HCEC 1CT (cell line): Measurements from ENCODE around the gene DGKG.
A peak's percentile ranks its signal among the peaks of the same experiment; 100 is the strongest.

Source experiments
- DNase-seq: peaks from one replicate; pipeline ENCODE4 v3.0.0-alpha.2; 2017

The DGKG gene

DNA sequence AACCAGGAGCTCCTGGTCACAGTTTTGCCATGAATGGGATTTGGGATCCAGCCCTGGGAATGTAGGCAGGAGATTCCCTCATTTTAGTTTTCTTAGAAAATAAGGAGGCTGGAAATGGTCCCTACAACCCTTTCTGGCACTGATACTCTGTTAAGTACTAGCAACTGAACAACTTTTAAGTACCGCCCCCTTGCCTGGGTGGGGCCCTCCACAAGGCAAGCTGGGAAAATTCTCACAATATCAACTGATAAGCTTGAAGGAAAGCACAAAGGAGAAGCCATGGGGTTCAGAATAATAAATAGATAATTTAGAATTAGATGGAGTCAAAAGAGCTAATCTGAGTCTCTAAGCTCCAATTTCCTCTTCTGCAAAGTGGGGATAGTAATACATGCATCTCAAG lies 4.2 kb upstream of the DGKG start:
- no peak for DNase-seq

DNA sequence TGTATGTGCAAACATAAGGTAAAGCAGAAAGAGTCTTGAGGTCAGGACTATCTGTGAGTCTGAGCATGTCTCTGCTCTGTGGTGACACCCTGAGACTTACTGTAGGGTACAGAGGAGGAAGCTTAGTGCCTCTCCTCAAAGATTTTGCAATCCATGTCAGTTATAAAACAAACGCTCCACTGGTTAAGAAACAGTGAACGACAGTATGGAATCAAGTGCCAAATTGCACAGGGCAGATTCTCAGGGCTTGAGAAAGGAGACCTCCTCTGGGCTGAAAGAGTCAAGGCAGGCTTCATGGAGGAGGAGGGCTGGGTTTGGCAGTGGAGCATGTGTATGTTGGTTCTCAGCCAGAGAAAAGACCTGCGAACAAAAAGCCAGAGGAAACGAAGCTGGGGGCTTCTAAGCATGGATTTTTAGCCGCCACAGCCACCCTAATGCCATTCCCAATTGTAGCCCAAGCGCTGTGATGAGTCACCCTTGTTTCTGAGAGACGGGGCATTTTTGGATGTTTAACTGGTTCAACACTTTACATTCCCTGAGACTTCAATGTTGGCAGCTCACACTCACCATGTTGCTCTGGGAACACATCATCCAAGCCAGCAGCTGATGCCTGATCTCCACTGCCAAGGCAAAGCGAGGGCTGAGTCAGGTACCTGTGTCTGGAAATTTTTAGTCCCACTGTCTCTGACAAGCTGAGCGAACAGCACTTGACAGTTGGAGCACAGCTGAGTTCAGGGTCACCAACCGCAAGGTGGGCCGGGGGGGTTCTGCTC lies 3.4 kb upstream of the DGKG start:
- no peak for DNase-seq

DNA sequence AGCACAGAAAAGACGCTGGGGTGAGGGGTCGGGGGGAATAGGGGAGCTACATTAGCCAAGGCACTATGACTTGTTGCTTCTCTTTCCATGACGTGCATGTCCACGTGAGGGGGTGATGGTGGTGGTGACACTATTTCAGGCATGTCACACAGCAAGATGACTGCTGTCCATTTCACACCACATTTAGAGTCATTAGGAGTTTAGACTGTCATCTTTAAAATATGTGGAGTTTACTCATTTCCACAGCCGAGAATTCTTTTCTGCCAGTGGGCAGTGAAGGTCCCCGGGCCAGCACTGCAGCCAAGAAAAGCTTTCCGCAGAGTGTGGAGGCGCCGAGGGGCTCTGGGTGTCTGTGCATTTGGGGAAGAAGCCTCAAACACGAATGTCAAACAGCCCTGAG lies 954 bp upstream of the DGKG start:
- DNase-seq: no peak

DNA sequence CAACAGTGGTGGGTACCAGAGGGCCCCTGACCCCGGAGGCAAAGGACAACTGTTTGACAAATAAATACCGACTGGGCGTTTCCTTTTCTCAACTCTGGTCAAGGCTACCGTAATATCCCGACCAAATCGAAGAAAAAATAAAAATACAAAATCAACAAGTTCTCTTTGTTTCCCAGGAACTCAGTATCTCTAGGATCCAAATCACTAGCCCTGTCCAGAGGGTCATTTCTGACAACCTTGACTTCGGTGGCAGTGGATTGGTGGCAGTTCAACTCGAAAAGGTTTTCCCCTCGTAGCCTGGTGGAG lies 456 bp upstream of the DGKG start:
- DNase-seq: no peak

DNA sequence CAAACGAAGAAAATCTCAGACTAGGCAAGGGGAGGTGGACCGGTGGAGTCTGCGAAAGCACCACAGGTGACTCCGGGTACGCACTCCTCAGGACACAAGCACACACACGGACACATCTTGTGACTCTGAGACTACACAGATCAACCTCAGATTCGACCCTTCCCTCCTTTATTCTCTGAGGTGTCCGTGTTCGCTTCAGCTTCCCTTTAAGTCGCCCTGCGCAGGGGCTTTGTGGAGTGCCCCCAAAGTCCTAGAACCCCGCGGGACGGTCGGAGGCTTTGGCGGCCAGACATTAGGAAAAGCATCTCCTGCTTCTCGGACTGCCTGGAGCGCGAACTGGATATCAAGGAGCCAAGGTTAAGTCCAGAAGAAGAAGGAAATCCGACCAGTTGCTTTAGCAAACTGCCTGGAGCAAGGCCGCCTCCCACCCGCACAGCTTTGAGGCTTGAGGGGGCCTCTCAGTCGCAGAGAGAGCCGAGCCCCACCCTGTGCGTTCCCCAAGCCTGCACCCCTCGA lies 730 bp downstream of the DGKG start:
- no peak for DNase-seq

DNA sequence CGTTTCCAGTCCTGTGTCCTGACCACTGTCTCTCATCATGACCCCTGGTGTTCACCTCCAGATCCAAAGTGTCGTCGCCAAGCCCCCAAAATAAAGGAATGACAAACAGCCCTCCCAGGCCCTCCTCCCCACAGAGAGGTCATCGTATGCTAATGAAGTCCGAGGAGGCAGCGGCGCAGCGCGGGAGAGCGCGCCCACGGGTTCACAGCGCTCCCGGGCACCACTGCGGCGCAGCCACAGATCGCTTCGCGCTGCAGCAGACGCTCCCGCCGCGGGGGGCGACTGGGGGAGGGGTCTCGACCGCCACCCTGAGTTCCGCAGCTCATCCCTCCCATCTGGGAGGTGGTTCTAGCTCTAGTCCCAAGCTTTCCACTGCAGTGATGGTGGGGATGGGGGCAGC lies 1.3 kb downstream of the DGKG start:
- no peak for DNase-seq

DNA sequence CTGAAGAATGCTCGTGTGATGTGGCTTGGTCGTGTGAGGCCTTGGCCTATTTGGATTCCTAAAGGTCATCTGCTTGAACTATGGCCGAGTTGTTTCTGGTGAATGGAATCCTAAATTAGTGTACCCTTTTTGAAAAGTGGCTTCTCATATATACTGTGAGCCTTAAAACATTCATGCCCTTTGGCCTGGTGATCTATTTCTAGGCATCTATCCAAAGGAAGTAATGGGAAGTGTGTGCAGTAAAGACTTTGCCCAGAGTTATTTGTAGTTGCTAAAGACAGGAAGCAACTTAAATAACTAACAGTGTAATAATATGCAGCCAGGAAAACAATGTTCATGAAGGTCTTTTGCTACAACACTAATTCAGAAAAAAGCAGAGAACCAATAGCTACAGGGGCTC lies 3.0 kb downstream of the DGKG start:
- DNase-seq: peak; percentile 51

DNA sequence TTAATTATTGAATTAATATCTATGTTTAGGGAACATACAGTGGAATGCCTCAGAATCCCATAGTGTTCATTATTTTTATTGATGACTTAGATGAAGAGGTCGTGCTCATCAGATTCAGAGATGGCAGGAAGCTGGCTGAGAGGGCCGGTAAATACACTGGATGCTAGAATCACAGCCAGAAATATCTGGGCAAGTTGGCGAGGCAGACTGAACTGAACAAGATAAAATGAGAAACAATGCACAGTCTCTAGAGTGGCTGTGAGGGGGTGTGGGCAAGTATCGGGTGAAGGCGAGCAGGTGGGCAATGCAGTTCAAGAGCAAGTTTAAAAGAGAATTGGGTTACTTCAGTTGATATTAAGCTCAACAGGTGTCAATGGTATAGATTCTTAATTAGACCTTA lies 5.9 kb downstream of the DGKG start:
- no peak for DNase-seq

DNA sequence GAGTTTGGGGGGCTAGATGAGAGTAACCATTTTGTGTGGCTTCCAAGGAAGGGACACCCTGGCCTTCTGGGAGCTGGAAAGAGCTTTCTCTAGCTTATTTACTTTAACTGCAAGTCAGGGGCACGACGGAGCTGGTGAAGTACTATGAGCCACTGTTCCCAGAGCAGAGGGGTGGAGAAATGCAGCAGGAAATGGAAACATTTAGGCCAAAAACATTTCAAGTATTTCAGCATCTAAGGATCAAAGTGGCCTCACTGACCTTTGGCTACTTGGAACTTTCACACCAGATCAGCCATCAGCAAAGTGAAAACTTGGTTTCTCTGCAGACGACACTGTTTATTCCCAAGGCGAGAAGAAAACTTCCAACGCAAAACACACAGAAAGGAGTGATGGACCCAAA lies 7.9 kb downstream of the DGKG start:
- no peak for DNase-seq

DNA sequence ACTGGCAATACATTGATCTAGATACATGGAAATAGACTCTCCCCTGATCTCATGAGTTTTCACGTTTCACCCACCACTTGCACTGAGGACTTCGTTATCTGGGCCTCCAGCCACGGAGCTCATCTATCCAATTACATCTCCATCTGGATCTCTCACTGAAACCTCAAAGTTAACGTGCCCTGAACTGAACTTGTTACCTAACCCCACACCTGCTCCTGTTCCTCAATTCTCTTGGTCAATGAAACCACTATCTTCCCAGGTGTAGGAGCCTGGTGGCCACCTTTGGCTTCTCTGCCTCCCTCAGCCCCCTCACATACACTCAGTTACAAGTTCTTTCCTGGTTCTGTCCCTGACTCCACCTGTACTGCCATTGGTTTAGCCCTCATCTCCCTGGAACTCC lies 9.7 kb downstream of the DGKG start:
- no peak for DNase-seq

DNA sequence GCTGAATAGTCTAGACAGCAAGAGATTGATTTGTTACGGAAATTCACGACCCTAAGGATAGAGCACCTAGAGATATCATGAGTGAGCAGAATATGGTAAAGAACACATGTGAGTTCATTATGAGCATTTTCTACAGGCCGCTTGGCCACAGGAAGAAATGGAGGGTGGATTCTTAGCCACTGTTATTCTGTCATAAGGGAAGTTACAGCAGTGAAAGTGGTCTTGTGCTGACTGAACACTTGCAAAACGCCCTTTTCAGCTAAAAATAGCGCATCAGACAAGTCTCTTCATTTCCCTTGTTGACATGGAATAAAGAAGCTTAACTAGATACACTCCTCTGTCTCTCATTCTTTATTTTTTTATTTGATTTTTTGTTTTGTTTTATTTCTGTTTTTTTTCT lies 19.8 kb downstream of the DGKG start:
- DNase-seq: no peak

DNA sequence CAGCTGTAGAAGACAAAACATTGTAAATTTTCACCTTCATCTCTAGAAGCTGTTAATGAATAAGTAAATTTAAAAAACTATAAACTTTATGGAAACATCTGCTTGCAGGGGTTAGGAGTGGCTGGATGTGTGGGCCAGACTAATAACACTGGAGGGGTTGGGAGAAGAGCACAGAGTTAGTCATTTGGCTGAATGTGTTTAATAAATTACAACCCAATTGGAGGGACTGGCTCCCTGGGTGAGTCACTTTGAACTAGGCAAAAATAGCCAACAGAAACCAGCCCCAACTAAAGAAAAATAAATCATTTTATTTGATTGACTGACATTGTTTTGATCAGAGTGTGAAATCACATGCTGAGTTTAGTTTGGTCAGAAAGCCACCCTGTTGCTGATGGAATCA lies 21.8 kb downstream of the DGKG start:
- peak; percentile 36 for DNase-seq

DNA sequence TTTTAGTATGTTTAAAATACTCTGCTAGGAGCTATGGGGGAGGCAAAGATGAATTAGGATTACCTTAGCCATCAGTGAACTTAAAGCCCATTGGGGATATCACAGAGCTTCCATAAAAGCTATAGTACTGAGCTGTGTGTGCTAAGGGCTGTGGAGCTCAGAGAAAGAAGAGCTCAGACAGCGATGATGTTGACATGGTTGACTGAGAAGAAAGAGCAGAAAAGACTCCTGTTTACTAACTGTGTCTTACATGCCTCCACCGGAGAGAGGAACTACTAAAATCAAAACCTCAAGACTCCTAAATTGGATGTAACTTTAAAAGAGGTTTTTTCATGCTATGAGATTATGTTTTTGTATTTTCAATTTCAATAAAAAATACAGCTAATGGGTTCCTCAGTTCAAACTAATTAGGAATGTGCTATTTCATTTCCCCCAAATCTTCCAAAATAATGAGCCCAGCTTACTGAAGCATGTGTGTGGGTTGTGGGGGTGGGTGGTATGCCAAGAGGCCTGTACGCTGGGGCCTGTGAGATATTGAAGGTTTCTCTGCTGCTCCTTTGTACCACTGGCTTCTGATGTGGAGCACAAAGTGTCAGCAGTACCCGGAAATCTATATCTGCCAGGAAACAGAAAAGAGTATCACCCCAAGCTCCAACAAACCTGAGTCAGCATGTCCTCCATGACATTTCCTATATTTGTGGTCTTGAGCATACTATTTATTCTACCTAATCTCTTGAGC lies 22.7 kb downstream of the DGKG start:
- DNase-seq: no peak

DNA sequence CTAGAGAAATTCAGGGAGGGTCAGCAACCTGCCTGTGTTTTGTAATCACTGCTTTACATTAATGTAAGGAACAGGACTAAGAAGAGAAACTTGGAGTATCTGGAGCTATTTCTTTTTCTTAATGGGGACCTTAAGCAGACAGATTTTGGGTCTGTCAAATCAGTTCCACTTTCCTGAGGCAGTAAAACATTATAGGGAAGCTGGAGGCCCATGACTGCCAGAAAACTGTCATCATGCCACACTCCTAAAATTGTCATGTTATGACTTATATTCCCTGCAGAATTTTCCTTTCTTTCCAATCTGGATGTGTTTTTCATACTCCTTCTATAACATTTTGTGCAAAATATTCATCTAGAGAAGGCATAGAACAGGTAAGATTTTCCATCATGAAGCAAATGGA lies 28.8 kb downstream of the DGKG start:
- DNase-seq: no peak

DNA sequence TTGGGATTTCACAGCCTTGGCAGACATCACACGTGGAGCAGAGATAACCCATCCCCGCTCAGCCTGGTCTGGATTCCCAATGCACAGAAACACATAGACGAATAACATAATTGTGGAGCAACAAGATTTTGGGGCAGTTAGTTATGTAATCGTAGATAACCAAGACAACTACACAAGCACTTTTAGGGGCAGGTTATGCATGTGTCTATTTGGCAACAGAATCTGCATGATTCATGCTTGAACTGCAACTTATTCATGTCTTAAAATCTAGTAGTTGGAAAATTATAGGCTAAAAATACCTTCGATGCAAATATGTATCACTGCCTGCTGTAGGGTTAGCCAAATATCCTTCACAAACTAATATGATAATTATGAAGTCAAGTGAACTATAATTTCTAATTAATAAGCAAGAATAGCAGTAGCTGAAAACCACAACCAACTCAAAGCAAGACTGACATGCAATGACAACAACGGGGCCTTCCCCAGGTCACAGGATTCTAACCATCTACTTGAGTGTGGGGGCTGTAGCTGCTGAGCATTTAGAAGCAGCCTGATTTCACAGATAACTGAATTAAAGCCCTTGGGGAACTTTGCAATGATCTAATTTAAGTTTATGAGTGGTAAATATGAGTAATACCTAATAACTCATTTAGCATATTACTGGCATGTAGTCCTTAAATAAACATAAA lies 31.1 kb downstream of the DGKG start:
- no peak for DNase-seq

DNA sequence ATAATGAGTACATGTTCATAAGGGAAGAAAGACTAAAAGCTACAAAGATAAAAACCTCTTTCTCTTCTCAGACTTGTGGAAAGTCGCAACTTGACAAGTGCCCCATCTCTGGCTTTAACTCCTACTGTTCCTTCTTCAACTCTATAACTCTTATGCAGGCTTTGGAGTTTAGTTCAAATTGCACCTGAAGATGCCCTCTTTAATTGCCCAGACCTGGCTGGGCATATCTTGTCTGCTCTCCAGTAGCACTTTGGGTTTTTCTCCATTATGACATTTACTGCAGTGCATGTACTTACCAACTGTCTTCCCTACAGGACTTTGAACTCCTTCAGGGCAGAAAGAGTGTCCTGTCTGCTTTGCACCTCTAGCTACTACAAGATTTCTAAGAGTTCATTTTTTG lies 32.4 kb downstream of the DGKG start:
- no peak for DNase-seq

DNA sequence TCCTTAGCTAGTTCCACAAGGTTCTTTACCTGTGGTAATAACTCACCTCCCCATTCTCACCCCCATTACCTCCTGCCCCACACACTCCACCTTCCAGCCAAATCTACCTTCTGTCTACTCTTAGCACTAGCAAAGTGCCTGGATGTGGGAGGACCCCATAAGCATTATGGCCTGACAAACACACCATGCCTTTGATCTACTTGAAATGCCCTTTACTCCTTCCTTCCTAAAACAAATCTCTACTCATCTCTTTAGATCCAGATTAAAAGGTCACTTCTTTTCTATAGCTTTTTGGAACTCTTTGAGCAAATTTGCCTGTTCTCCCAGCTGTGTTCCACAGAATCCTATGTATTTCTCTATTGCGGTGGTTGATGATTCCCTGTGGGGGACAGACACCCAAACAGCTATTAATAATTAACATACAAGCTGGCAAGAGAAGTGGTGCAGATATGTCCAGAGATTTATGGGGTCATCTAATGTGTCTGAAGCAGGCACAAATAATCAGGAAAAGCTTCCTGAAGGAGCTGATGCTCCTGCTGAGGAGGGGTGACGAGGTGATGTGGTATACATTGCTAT lies 34.0 kb downstream of the DGKG start:
- DNase-seq: no peak

DNA sequence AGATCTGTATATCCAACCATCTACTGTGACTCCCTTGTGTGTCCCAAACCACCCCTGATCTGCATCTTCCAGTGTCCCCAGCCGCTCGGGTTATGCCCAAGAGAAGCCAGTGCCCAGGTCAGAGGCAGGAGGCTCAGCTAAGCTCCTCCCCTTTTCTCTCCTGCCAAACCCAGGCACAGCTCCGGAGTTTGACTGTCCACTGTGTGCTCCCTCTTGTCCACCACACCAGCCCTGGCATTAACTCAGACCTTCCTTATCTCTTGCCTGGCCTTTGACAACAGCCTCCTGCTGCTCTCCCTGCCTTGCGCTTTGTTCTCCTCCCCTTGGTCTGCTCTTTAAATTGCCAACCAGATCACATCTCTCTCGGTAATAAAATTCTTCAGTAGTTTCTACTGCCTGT lies 39.3 kb downstream of the DGKG start:
- no peak for DNase-seq

DNA sequence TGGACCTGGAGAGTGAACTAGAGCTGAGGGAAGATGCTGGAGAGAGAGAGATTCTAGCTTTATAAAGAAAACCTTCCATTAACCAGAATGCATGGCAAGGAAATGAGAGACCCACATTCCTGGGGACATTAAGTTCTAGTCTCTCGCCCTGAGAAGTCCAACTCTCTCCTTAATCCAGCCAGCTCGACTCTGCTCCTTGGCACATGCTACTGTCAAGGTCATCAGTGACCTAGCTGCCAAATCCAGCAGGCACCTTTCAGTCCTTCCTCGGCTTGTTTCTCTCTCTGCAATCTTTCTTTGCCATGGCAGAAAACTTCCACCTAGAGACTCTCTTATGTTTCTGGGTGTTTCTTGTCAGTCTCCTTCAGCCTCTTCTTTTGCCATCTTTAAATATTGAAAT lies 40.3 kb downstream of the DGKG start:
- no peak for DNase-seq

DNA sequence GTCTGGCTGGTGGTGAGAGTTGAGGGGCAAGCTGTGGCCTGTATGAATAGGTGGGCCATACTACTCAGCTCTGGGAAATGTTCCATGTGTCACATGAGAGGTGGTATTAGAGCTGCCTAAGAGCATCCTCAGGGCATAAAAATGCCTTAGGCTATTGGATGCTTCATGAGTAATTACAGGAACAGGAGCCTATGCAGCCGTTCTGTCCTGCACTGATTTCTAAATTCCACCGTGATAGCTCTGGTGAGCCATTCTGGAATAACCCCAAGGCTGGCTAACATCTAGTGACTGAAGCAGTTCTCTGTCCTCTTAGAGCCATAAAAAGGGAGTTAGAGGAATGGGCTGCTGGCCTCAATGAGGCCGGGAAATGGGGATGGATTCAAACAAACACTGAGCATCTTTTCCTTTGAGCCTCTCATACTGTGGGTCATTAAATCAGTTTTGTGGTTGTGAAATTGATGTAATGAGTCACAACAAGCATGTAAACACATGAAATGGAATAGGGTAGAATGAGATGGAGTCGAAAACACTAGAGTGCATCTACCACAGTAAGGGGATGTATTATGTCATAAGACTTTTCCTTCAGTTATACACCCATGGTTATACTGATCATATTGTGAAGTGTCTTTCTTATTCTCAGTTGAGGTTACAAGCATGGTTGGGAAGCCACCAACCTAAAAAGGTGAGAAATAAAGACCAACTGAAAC lies 41.0 kb downstream of the DGKG start:
- peak; percentile 39 for DNase-seq

DNA sequence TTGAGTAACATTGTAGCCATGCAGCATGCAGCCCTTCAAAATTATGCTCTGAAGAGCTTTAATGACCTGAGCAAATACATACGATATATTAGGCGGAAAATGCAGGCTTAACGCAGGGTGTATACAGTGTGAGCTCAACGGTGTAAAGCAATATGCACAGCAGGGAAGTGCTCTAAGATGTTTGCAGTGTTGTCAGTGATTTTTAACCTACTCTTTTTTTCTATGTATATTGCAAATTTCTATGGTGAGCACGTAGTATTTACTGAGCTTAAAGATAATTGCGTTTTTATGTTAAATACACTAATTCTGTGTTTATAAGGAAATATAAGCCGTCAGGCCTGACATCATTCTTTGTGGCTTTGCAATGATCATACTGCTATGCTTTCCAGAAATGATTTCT lies 42.1 kb downstream of the DGKG start:
- DNase-seq: no peak

DNA sequence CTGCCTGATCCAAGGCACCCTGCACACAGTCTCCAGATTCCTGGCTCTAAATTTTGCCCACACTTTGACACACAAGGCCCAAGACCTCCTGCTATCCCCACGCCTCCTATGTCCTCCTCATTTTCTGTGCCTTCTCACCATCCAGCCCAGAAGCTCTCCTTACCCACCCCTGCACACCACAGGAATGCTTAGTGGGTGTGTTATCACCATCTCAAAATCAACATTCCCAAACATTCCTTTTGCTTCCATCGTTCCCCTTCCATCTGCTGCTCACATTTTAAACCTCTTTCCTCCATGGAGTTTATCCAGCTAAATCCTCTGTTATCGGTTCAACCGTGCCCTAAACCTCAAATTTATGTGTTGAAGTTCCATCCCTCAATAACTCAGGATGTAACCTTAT lies 43.9 kb downstream of the DGKG start:
- DNase-seq: peak; percentile 7

DNA sequence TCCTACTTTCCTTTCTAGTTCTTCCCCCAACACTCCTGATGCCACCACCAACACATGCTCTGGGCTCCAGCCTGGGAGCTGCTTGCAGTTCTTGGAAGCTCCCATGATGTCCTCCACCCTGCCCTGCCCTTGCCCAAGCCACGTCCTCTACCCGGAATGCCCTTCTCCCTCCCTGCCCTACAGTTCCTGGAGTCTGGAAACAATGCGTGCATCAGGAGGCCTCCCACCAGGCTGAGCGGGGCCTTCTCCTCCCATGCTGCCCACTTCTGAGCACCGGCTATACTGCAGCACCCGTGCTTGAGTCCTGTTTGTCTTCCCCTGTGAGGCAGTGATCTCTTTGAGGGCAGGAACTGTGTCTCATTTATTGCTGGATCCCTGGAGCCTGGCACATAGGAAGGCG lies 44.6 kb downstream of the DGKG start:
- DNase-seq: no peak
